ENCODE measurements around the gene NAPB. TPM values are rescaled to one million over a fixed set of nuclear protein-coding genes. Genes with fewer than 3 reads are reported as not detected.
A peak's percentile ranks its signal among the peaks of the same experiment; 100 is the strongest.

Gene NAPB
- polyA plus RNA-seq, 4 donors: 16.3 to 29.0 (median 18.8) TPM

DNA sequence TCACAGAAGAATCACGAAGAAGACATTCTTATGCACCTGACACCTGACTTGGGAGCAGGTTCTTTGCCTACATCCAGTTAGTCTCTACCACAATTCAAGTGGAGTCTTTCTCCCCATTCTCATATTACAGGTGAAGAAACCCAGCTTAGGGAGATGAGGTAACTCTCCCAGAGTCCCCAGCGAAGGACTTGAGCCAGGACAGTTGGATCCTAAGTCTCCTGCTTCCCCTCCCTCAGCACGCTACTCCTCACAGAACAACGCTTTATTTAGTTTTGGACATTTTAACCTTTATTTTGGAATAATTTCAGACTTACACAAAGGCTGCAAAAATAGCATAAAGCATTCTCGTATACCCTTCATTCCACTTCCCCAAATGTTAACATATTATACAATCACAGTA lies 17.4 kb upstream of the NAPB start:
- no peak for DNase-seq (ENCODE audit: low read depth in 4 of 4, low spot score in 2 of 4)

DNA sequence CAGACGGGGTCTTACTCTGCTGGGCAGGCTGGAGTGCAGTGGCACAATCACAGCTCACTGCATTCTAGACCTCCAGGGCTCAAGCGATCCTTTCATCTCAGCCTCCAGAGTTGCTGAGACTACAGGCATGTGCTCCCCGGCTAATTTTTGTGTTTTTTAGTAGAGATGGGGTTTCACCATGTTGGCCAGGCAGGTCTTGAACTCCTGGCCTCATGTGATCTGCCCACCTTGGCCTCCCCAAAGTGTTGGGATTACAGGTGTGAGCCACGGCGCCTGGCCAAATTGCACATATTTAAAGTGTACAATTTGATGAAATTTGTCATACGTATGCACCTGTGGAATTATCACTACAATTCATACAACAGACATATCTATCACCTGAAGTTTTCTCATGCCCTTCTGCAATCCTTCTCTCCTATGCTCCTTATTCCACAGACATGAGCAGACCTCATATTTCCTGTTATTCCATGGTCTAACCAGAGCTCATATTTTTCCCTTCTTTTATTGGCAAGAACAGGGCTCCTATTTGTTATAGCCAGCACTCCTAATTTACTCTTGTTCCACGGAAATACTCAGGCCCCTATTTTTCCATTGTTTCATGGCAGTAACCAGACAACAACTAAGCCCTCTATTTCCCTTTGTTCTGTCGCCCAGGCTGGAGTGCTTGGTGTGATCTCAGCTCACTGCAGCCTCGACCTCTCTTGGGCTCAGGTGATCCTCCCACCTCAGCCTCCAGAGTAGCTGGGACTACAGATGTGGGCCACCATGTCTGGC lies 16.0 kb upstream of the NAPB start:
- no peak for DNase-seq (ENCODE audit: low read depth in 4 of 4, low spot score in 2 of 4)

DNA sequence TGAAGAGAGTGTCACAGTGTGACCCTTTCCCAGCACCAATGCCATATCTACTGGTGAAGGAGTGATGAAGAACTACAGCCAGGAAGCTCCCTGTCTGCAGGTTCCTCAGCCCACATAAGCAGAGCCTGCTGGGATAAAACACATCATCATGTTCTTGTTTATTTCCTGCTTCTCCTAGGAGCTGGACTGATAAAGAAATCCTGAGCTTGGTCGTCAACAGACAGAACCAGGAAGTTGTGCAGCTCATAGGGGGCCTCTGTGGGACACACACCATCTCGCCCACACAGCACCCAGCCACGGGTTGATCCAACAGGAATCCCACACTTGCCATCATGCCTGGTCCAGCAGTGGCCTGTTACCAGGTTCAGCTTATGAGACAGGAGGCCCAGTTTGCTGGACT lies 15.4 kb upstream of the NAPB start:
- DNase-seq (ENCODE audit: low read depth in 4 of 4, low spot score in 2 of 4): no peak

DNA sequence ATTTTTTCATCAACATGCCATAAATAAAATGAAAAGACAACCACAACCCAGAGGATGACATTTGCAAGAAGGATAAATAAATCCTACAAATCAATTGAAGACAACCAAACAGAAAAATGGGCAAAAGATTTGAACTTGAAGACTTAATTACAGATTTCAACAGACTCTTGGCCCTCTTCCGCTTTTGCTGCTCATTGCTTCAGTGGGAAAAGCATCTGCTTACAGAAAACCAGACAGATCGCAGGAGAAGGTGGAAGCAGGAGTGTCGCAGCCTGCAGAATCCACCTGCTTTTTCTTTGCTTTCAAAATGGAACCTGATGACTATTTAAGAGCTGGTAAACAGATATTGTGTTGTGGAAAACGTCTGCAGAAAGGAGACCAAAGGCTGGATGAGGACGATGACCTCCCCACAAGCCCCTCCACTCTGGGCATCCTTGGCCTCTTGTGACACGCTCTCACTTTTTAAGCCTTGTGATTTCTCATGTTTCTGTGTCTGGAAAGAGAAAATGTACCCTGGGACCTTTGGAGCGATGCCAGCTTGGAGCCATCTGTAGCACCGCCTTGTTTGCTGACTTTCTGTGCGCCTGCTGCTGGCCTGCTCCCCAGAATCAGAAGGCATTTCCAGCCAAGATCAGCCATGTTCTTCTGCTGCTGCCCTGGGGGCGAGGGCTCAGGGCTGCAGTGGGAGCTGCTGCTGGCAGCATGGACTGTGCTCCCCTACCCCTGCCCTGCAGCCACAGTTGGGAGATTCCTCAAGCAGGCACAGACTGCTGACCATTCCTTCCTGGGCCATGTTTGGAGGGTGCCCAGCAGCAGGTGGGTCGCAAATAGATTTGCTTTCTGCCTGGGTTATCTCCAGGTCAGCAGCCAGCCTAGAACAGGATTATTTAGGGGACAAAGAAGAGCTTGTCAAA lies 14.6 kb upstream of the NAPB start:
- no peak for DNase-seq (ENCODE audit: low read depth in 4 of 4, low spot score in 2 of 4)

DNA sequence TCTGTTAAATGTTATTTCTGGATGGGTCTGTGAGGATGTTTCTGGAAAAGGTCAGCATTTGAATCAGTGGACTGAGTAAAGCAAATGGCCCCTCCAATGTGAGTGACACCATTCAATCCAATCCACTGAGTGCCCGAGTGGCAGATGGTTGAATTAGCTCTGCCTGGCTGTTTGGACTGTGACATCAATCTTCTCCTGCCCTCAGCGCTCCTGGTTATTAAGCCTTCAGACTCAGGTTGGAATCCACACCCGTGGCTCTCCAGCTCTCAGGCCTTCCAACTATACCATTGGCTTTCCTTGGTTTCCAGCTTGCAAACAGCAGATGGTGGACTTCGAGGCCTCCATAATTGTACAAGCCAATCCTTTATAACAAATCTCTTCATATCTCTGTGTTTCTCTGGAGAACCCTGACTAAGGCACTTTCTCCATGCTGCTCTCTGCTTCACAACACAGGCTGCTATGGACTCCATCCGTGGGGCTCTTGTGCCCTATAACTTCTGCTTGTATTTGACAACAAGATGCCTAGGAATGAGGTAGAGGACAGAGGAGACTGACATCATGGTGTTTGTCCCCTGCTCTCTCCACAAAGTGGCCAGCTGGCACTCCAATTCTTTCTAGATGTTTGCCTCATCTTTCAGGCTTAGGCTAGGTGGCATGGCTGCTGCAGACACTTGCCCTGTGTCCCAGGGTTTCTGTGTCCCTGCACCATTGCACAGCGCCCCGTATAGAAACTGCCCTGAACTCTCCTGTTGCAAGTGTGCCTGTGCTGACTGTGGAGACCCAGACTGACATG lies 13.4 kb upstream of the NAPB start:
- no peak for DNase-seq (ENCODE audit: low read depth in 4 of 4, low spot score in 2 of 4)

DNA sequence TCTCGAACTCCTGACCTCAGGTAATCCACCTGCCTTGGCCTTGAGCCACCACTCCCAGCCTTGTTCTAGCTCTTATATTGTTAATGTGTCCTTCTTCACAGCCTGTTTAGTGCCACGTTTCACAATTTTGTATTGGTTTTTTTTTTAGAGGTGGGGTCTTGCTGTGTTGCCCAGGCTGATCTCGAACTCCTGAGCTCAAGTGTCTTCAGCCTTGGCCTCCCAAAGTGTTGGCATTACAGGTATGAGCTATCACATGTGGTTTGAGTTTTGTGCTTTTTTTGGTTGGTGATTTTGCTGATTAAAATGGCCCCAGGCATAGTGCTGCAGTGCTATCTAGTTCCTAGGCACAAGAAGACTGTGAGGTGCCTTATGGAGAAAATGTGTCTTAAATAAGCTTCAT lies 12.3 kb upstream of the NAPB start:
- no peak for DNase-seq (ENCODE audit: low read depth in 4 of 4, low spot score in 2 of 4)

DNA sequence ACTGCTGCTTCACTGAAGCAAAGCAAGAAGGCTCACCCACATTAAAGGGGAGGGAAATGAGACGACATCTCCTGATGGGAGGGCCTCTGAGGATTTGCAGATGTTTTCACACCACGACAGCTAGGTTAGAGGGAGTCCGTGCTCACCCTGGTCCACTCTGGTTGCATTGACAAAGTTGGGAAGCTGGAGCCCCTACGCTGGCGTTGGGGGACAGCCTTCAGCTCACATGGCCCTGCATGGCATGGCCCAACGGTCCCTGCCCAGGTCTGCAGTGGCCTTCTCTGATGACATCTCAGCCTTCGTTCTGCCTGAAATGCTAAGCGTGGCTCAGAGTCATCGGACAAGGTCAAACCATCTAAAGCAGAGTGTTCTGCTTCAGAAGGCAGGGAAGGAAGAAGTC lies 3.8 kb upstream of the NAPB start:
- DNase-seq (ENCODE audit: low read depth in 4 of 4, low spot score in 2 of 4): no peak

DNA sequence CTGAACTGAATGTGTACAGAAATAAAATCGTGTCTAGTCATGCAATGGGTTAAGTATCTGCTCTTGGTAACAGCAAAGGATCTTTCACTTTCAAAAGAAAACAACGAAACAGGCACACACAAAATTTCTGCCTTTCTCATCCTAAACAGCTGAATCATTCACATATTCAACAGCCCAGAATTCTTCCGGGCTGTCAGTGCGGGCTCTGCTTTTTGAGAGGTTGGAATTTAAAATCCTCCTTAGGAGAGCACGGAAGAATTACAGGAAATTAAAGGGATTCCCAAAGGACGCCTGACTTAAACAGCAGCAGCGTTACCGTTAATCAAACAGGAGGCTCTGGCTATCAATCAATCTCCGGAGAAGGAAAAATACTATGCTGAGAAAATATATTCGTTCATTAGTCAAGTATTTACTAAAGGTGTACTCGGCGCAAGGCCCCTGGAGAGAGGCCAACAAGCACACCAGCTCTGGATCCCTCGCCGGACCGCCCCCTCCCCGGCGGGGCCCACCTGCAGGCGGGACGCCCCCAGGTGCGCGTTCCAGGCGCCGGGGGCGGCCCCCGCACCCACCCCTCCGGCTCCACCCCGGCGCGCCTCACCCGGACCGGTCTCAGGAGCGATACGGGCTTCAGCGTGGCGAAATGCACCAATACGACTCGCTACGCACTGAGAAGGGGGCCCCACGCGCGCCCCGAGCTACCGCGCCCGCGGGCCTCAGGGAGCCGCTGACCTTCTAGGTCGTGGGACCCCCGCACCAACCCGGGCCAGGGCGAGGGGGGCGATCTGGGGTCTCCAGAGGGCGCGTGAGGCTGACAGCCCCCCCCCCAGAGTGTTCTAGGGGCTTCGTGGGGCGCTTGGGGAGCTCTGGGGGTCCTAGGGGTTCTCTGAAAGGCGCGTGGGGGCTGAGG lies 1.0 kb downstream of the NAPB start:
- DNase-seq (ENCODE audit: low read depth in 4 of 4, low spot score in 2 of 4): peak in 2 of 4 donors; percentile 9 to 12

DNA sequence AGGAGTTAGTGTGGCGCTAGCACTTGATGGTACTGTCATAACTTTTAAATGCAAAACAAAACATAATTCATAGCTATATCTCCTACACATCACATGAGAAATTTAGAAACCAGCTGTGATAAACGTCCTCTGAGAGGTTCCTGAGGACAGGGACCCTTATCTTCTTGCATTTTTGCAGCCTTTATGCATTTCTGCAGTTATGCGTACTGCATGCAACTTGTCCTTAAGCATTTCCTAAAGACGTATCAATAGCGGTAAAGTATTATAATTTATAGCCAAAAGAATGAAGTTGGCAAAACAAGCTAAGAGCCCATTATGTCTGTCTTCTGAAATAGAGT lies 1.7 kb downstream of the NAPB start:
- no peak for DNase-seq (ENCODE audit: low read depth in 4 of 4, low spot score in 2 of 4)

DNA sequence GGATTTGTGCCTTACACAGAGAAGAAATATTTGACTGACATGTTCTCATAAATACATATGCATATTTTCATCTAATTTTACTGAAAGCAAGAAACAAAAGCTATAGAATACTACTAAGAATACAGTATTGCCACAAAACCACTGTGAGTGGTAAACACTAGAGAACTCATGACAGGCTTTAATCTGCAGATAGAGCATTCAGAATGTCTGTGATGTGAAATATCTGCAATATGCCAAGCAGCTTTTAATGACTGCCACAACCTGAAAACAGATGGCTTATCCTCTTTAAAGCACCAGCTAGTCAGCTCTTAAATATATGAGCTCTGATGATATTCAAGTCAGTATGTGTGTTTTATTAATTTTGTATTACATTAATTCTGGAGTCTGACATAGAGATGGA lies 3.4 kb downstream of the NAPB start:
- DNase-seq (ENCODE audit: low read depth in 4 of 4, low spot score in 2 of 4): no peak

DNA sequence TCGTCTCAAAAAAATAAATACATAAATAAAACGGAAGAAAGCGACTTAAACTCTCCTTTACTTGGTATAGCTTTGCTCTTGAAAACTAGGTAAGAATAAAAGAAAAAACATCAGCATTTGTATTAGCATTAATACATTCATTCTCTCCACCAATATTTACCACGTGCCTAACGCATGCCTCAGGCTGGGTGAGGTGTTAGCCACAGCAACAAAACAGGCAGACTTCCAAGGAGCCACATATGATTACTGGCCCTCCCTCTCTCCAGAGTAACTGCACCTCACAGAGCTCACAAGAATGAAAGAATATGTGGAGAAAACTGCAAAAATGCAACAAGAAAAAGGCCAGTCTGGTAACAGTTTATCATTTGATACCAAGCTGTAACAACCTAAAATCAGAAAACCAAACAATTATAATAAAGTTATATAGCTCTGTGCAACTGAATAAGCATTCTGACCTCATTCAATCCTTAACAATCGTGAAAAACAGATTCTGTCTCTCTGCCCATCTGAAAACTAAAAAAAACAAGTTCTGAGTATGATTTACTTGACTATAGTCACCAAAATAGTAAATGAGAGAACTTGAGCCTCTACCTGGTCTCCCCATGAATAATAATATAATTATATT lies 5.2 kb downstream of the NAPB start:
- DNase-seq (ENCODE audit: low read depth in 4 of 4, low spot score in 2 of 4): no peak

DNA sequence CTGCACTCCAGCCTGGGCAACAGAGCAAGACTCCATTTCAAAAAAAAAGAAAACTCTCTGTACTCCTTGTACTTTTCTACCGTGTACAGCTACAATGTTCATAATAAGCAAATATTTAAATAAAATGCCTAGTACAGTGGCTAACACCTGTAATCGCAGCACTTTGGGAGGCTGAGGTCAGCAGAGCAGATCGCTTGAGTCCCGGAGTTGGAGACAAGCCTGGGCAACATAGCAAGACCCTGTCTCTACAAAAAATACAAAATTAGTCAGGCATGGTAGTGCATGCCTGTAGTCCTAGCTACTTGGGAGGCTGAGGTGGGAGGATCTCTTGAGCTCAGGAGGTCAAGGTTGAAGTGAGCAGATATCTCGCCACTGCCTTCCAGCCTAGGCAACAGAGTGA lies 5.7 kb downstream of the NAPB start:
- no peak for DNase-seq (ENCODE audit: low read depth in 4 of 4, low spot score in 2 of 4)

DNA sequence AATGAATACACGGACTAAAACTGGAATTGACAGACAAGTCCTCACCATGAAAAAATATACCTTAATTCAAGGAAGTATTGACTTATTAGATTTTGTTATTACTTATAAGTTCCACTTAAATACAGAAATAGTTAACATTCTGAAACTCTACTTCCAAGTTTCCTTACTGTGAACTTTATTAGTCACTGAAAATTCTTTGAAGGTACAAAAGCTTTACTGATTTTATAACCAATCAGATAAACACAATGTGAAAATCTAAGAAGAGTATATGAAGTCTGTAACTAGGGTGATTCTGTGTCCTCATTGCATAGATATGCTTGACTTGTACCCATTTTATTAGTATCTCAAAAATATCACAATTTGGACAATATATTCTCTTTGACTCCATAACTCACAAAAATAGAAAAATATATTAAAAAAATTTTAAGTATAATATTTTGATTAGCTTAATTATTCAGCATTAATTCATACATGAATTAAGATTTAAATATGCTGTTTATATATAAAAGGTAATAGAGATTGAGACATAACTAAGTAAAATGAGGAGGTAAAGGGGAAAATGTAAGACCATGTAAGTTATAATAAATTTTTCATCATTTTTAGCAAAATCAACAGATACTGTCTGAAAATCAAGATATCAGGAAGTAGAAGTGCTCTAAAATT lies 6.6 kb downstream of the NAPB start:
- DNase-seq (ENCODE audit: low read depth in 4 of 4, low spot score in 2 of 4): no peak

DNA sequence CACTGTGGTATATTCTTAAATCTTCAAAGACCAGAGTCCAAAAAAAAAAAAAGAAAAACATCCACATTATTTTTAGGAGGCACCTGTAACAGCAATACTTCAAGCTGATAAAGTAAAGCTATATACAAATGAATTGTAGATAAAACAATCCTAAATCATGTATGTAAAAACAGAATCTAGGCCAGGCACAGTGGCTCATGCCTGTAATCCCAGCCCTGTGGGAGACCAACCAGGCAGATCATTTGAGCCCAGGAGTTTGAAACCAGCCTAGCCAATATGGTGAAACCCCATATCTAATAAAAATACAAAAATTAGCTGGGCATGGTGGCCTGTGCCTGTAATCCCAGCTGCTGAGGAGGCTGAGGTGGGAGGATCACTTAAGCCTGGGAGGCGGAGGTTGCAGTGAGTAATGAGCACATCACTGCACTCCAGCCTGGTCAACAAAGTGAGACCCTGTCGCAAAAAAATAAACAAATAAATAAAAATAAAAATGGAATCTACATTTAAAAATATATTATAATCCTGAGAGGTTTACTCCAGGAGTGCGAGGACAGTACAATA lies 7.3 kb downstream of the NAPB start:
- DNase-seq (ENCODE audit: low read depth in 4 of 4, low spot score in 2 of 4): no peak

DNA sequence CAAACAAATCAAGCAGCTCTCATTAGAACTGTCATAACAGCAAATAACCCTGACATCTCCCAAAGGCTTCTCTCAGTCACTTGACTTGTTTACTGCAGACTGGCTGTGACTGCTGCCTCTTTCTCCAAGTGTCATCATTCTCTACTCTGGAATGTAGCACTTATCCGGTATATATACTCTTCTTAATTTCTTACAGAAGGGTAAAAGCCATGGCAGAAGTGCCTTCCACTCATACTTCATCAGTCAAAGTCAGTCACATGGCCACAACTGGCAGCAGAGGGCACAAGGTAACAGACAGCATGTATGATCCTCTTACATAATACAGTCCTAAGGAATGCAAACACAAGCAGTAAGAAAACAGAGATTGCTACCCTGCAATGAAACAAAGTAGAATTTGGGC lies 9.3 kb downstream of the NAPB start:
- no peak for DNase-seq (ENCODE audit: low read depth in 4 of 4, low spot score in 2 of 4)

DNA sequence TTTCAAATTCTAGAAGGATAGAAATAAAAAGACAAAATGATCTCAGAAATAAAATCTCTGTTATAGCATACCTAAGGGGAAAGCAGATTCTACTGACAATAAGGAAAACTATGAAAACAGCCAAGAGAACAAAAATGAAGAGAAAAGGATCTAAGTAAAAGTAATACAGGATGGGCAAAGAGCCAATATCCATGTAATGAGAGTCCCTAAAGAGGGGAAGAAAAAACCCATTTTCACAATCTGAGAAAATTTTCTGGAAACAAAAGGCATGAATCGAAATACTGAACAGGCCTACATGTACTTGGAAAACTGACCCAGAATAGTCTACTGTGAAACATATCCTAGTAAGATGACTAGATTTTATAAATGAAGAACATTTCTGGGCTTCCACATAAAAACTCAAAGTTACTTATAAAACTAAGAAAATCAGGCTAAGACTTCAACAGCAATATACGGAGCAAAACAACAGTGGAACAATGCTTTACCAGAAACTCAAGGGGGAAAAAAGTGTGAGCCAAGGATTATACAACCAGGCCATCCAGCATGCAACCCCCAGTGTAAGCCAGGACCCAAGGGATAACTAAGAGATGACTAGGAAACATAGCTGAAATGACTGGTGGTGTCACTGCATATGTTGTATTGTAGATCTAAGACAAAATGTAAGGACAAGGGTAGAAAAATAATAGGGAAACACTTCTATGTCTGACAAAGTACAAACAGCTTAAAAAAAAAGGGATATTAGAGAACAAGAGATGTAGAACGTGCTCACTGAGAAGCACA lies 10.2 kb downstream of the NAPB start:
- no peak for DNase-seq (ENCODE audit: low read depth in 4 of 4, low spot score in 2 of 4)

DNA sequence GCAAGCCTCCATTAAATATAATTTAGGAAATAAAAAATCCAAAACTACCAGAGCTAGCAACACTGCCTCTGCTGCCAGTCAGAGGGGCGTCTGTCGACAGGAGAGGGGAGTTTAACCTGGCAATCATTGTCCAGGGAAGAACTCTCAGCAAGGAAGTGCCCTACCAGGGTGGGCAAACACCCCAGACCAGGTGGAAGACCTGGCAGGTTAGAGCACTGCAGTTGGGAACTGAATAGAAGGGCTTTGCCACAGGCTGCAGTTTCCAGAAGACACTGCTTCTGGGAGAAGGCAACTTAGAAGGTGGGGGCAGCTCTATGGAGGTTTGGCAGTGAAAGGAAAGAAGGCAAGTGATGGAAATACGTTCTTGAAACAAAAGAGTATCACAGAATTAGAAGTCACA lies 11.5 kb downstream of the NAPB start:
- DNase-seq (ENCODE audit: low read depth in 4 of 4, low spot score in 2 of 4): no peak

DNA sequence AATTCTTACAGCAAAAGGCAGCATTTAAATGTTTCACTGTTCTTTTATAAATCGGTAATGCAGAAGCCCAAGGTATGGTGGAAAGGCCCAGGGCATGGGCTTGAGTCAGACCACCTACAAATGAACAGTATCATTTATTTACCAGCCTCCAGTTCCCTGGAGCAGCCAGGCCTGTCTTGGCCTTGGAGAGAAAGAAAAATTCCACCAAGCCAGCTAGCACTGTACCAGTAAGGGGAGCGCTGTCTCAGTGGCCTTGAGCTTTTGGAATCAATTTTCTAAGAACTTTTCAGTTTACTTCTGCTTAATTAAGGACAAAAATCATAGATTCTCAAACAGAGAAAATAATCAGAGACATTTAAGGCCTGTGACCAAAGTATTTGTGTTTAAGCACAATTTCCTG lies 12.3 kb downstream of the NAPB start:
- no peak for DNase-seq (ENCODE audit: low read depth in 4 of 4, low spot score in 2 of 4)
